Amniotic epithelial cell (primary cell): ENCODE results near the gene CCND2.
A peak's percentile ranks its signal among the peaks of the same experiment; 100 is the strongest.

Experiments used
- DNase-seq: peaks from one replicate; pipeline ENCODE4 v3.0.0-alpha.2; 2010; ENCODE audit warnings: low read depth

The CCND2 gene

GRCh38 chr12:4257442-4257841, 16.1 kb upstream of the CCND2 start:
- DNase-seq: no peak

GRCh38 chr12:4259099-4259498, 14.5 kb upstream of the CCND2 start:
- DNase-seq: no peak

- no peak for DNase-seq
These were observed 11.9 kb upstream of the CCND2 start for GRCh38 chr12:4261655-4262054.

- no peak for DNase-seq
These were observed 8.3 kb upstream of the CCND2 start for GRCh38 chr12:4265280-4265679.

GRCh38 chr12:4266990-4267389, 6.6 kb upstream of the CCND2 start:
- DNase-seq: no peak

GRCh38 chr12:4267704-4268328, 5.7 kb upstream of the CCND2 start:
- DNase-seq: no peak

GRCh38 chr12:4268329-4269181, 5.0 kb upstream of the CCND2 start:
- no peak for DNase-seq

GRCh38 chr12:4269279-4269991, 4.1 kb upstream of the CCND2 start:
- peak; percentile 42 for DNase-seq

GRCh38 chr12:4270016-4270830, 3.3 kb upstream of the CCND2 start:
- no peak for DNase-seq

GRCh38 chr12:4270831-4271716, 2.5 kb upstream of the CCND2 start:
- no peak for DNase-seq

GRCh38 chr12:4271717-4272423, 1.7 kb upstream of the CCND2 start:
- peak; percentile 59 for DNase-seq

GRCh38 chr12:4272424-4273272, 914 bp upstream of the CCND2 start:
- no peak for DNase-seq

GRCh38 chr12:4273273-4273651, 300 bp upstream of the CCND2 start:
- no peak for DNase-seq

- DNase-seq: no peak
These were observed 944 bp downstream of the CCND2 start for GRCh38 chr12:4274396-4275015.

- DNase-seq: peak; percentile 34
These were observed 1.7 kb downstream of the CCND2 start for GRCh38 chr12:4275016-4275869.

- no peak for DNase-seq
These were observed 2.3 kb downstream of the CCND2 start for GRCh38 chr12:4275870-4276301.

- peak; percentile 82 for DNase-seq
These were observed 3.1 kb downstream of the CCND2 start for GRCh38 chr12:4276524-4277204.

- DNase-seq: no peak
These were observed 3.6 kb downstream of the CCND2 start for GRCh38 chr12:4277205-4277543.
